Vagina (tissue), 2 donors: Measurements from ENCODE around the gene MCCD1.

Experiments
- POLR2A ChIP-seq, 2 donors: fragments of 450-650 bp; IDR thresholded peaks; one replicate each; pipeline ENCODE4 v1.6.1; 2017; ENCODE audit warnings: antibody characterized with exemption in 2 of 2, mild to moderate bottlenecking in 2 of 2, moderate library complexity in 2 of 2
- POLR2AphosphoS5 ChIP-seq, 2 donors: sonication (generic); formaldehyde crosslinking; IDR thresholded peaks; one replicate each; pipeline ENCODE4 v1.9.0; 2017; ENCODE audit warnings: antibody characterized with exemption in 2 of 2, mild to moderate bottlenecking in 2 of 2, low read depth in 1 of 2; ENCODE audit not compliant: insufficient read depth in 1 of 2
- TF ChIP-seq, protein P1 (sequence below), 3 experiments: fragments of 450-650 bp in 2 of 3; fragments of 200-600 bp in 1 of 3; sonication (generic) in 1 of 3; IDR thresholded peaks; one replicate each; pipeline ENCODE4 v1.5.1; 2017 to 2019; ENCODE audit warnings: antibody characterized with exemption in 3 of 3, mild to moderate bottlenecking in 2 of 3, moderate library complexity in 2 of 3

DNA sequence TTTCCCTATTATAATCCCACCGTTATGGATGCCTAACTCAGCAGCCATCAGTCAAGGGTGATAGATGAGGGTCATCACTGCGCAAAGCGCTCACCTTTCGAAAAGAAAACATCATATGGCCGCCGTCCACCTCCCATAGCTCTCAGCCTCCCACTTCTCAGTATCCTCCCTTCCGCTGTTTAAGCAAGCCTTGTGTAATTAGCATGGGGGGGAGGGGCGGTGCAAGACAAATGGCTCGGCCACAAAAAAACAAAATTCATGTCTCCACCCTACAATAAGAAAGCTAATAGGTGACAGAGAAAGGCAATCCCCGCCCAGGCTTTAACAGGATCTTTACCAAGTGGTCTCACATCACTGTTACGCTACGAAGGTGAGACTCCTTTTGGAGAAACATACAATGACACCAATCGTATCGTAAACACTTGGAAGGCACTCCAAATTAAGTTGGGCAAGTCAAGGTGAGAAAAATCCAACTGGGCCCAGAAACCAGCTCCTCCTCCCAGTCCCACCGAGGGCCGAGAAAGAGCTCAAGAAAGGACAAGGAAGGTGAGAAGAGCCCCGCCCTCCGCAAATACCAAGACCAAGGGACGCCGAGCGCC lies 12.4 kb downstream of the MCCD1 start:
- TF ChIP-seq, protein P1, sequence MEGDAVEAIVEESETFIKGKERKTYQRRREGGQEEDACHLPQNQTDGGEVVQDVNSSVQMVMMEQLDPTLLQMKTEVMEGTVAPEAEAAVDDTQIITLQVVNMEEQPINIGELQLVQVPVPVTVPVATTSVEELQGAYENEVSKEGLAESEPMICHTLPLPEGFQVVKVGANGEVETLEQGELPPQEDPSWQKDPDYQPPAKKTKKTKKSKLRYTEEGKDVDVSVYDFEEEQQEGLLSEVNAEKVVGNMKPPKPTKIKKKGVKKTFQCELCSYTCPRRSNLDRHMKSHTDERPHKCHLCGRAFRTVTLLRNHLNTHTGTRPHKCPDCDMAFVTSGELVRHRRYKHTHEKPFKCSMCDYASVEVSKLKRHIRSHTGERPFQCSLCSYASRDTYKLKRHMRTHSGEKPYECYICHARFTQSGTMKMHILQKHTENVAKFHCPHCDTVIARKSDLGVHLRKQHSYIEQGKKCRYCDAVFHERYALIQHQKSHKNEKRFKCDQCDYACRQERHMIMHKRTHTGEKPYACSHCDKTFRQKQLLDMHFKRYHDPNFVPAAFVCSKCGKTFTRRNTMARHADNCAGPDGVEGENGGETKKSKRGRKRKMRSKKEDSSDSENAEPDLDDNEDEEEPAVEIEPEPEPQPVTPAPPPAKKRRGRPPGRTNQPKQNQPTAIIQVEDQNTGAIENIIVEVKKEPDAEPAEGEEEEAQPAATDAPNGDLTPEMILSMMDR (IDR thresholded peaks at IDR 0.05), result no peak
- TF ChIP-seq POLR2A (IDR thresholded peaks at IDR 0.05) (no peak), POLR2AphosphoS5 (IDR thresholded peaks at IDR 0.05; ENCODE audit: insufficient read depth in 1 of 2, low read depth in 1 of 2) (no peak)
